K562 (cell line): Measurements from ENCODE around the gene HAGHL. TPM values are rescaled to one million over a fixed set of nuclear protein-coding genes. Genes with fewer than 3 reads are reported as not detected.

Experiments used
- ASH1L ChIP-seq: fragments of 450-650 bp; IDR thresholded peaks from 2 replicates; pipeline ENCODE4 v1.6.1; 2018; ENCODE audit warnings: borderline replicate concordance, mild to moderate bottlenecking, low read depth; ENCODE audit not compliant: partially characterized antibody
- FOXK2 ChIP-seq, 2 experiments: fragments of 450-650 bp; IDR thresholded peaks in 1 of 2; conservative IDR thresholded peaks in 1 of 2; 2 replicates each; pipeline ENCODE4 v1.6.1; 2016; ENCODE audit warnings: low read depth in 2 of 2, mild to moderate bottlenecking in 1 of 2
- FOXP1 ChIP-seq: sonication (generic); formaldehyde crosslinking; IDR thresholded peaks from 2 replicates; pipeline ENCODE4 v1.8.0; 2022; ENCODE audit warnings: mild to moderate bottlenecking, missing genetic modification reagents
- L3MBTL2 ChIP-seq: fragments of 450-650 bp; IDR thresholded peaks from 2 replicates; pipeline ENCODE4 v1.6.1; 2016; ENCODE audit warnings: mild to moderate bottlenecking, moderate library complexity
- MAZ ChIP-seq, 2 experiments: fragments of 450-650 bp in 1 of 2; sonication (generic) in 1 of 2; formaldehyde crosslinking; IDR thresholded peaks in 1 of 2; conservative IDR thresholded peaks in 1 of 2; 2 replicates each; pipeline versions ENCODE4 v1.4.0 to v1.5.0; 2020; ENCODE audit warnings: mild to moderate bottlenecking in 1 of 2, missing genetic modification reagents in 1 of 2
- MTF1 ChIP-seq: fragments of 250-450 bp; sonication (Bioruptor Pico); IDR thresholded peaks from 2 replicates; pipeline ENCODE4 v1.9.0; 2021; ENCODE audit warnings: moderate library complexity, mild to moderate bottlenecking, inconsistent platforms, borderline replicate concordance
- NCOR1 ChIP-seq: fragments of 450-650 bp; IDR thresholded peaks from 2 replicates; pipeline ENCODE4 v1.6.1; 2016; ENCODE audit warnings: mild to moderate bottlenecking, moderate library complexity
- NFXL1 ChIP-seq: fragments of 450-650 bp; formaldehyde crosslinking; IDR thresholded peaks from 2 replicates; pipeline ENCODE4 v1.4.0; 2021; ENCODE audit warnings: mild to moderate bottlenecking
- PHB2 ChIP-seq: fragments of 450-650 bp; IDR thresholded peaks from 2 replicates; pipeline ENCODE4 v1.6.1; 2017; ENCODE audit warnings: low read depth
- PRDM10 ChIP-seq: fragments of 450-650 bp; IDR thresholded peaks from 2 replicates; pipeline ENCODE4 v1.6.1; 2018; ENCODE audit not compliant: partially characterized antibody
- RBFOX2 ChIP-seq: fragments of 200-400 bp; formaldehyde crosslinking; IDR thresholded peaks from 2 replicates; pipeline ENCODE4 v1.6.1; 2017; ENCODE audit warnings: low read depth, mild to moderate bottlenecking, low read length, moderate library complexity
- RFX5 ChIP-seq: IDR thresholded peaks from 2 replicates; pipeline ENCODE4 v1.6.1; 2011; ENCODE audit warnings: low read depth, mild to moderate bottlenecking, improper control_type of control experiment, low read length
- RNF2 ChIP-seq: sonication (generic); IDR thresholded peaks from 2 replicates; pipeline ENCODE4 v1.6.1; 2016
- SMAD4 ChIP-seq: fragments of 250-450 bp; sonication (Bioruptor Pico); conservative IDR thresholded peaks from 2 replicates; pipeline ENCODE4 v1.8.0; 2021; ENCODE audit warnings: inconsistent platforms, mild to moderate bottlenecking, moderate library complexity
- SMARCE1 ChIP-seq: fragments of 450-650 bp; IDR thresholded peaks from 2 replicates; pipeline ENCODE4 v1.7.1; 2016; ENCODE audit warnings: mild to moderate bottlenecking
- SP1 ChIP-seq: sonication (generic); formaldehyde crosslinking; IDR thresholded peaks from 2 replicates; pipeline ENCODE4 v1.8.1; 2022; ENCODE audit warnings: mild to moderate bottlenecking, missing genetic modification reagents
- SUPT5H ChIP-seq: fragments of 450-650 bp; IDR thresholded peaks from 2 replicates; pipeline ENCODE4 v1.6.1; 2016
- USF2 ChIP-seq: sonication (generic); formaldehyde crosslinking; IDR thresholded peaks from 2 replicates; pipeline ENCODE4 v1.5.0; 2020; ENCODE audit warnings: missing genetic modification reagents
- ZBTB9 ChIP-seq: fragments of 450-650 bp; formaldehyde crosslinking; IDR thresholded peaks from 2 replicates; pipeline ENCODE4 v1.4.0; 2020; ENCODE audit warnings: mild to moderate bottlenecking, moderate library complexity
- ZFX ChIP-seq: sonication (generic); formaldehyde crosslinking; IDR thresholded peaks from 2 replicates; pipeline ENCODE4 v1.8.0; 2022; ENCODE audit warnings: mild to moderate bottlenecking, missing genetic modification reagents, moderate library complexity
- ZNF274 ChIP-seq: IDR thresholded peaks from 2 replicates; pipeline ENCODE4 v1.6.1; 2011; ENCODE audit warnings: low read depth, mild to moderate bottlenecking, low read length, moderate library complexity, borderline replicate concordance
- ZNF77 ChIP-seq: fragments of 250-450 bp; sonication (Bioruptor Pico); IDR thresholded peaks from 2 replicates; pipeline ENCODE4 v1.5.0; 2020
- polyA plus RNA-seq, 8 experiments: library from polyadenylated mRNA; depleted of rRNA in 4 of 8; stranded (reverse) in 5 of 8; unstranded in 3 of 8; fragments of >200 nt; fragmentation: Nextera tagmentation in 2 of 8; fragmentation: Illumina TruSeq in 1 of 8; extraction: Ambion mirVana in 2 of 8; extraction: Trizol in 1 of 8; gene quantifications; 2 replicates each; pipeline versions ENCODE4 v1.2.1 to v1.2.3, GENCODE V29; 2011 to 2014; ENCODE audit warnings: inconsistent platforms in 1 of 8, missing spikeins in 1 of 8
- total RNA-seq, 7 experiments: library from RNA; depleted of rRNA in 6 of 7; stranded (reverse); fragments of >200 nt in 6 of 7; fragmentation: Illumina TruSeq in 2 of 7; extraction: Trizol in 2 of 7; gene quantifications; 2 replicates each; pipeline versions ENCODE4 v1.2.1 to v1.2.3, GENCODE V29; 2011 to 2021; ENCODE audit warnings: low replicate concordance in 1 of 7
- TF ChIP-seq, protein P1 (sequence below): sonication (generic); formaldehyde crosslinking; IDR thresholded peaks from 2 replicates; pipeline ENCODE4 v1.9.0; 2022; ENCODE audit warnings: mild to moderate bottlenecking, missing genetic modification reagents

HAGHL gene
- total and polyA plus RNA-seq, 9 of the 15 experiments (the other 6 are each of a cell fraction or from before 2014, with no cell fraction given), result 0.31 to 83.4 (median 20.7) TPM

- TF ChIP-seq ZFX (CRISPR knock-in tag) (peak; percentile 72), RBFOX2 (peak; percentile 52), SMARCE1 (no peak), RNF2 (peak; percentile 65; the same call in 1 of the 2 replicates), SUPT5H (0 out of 2 replicates have a peak, but pooled peaks have one; percentile 14), NCOR1 (no peak), FOXP1 (CRISPR knock-in tag) (peak; percentile 42), ZNF77 (CRISPR knock-in tag) (no peak), MAZ (CRISPR knock-in tag; conservative IDR thresholded peaks at IDR 0.05 in 1 of 2, IDR thresholded peaks at IDR 0.05 in 1 of 2) (0 out of 4 replicates have a peak, but pooled peaks of 1 of the 2 experiments have one; percentile 26), RFX5 (no peak), ZNF274 (no peak), FOXK2 (conservative IDR thresholded peaks at IDR 0.05 in 1 of 2, IDR thresholded peaks at IDR 0.05 in 1 of 2; ENCODE audit: low read depth in 2 of 2) (no peak; a peak in 1 of 4 replicates), PHB2 (no peak), MTF1 (CRISPR knock-in tag) (no peak), USF2 (CRISPR knock-in tag) (peak; percentile 61), ZBTB9 (CRISPR knock-in tag) (no peak), NFXL1 (CRISPR knock-in tag) (no peak), PRDM10 (peak; percentile 55), ASH1L (no peak), L3MBTL2 (peak; percentile 95), SP1 (CRISPR knock-in tag) (0 out of 2 replicates have a peak, but pooled peaks have one; percentile 16), SMAD4 (CRISPR knock-in tag) (no peak)
- TF ChIP-seq, protein P1, sequence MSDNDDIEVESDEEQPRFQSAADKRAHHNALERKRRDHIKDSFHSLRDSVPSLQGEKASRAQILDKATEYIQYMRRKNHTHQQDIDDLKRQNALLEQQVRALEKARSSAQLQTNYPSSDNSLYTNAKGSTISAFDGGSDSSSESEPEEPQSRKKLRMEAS (CRISPR knock-in tag), result peak; percentile 93
These were observed 45.0 kb upstream of the HAGHL start (continued) for GRCh38 chr16:681746-682427.
